H9 (cell line): ENCODE measurements around the gene STEAP2. TPM values are rescaled to one million over a fixed set of nuclear protein-coding genes. Genes with fewer than 3 reads are reported as not detected.

Experiments
- DNase-seq: peaks from one replicate; pipeline ENCODE4 v3.0.0-alpha.2; 2017
- H2AFZ ChIP-seq: one replicate; pipeline ENCODE4 v1.6.1; 2013; ENCODE audit warnings: mild to moderate bottlenecking, low read length, control low read depth, moderate library complexity
- H2AK5ac ChIP-seq: 2 replicates; pipeline ENCODE4 v1.6.1; 2013; ENCODE audit warnings: low read length, control low read depth, mixed read lengths; ENCODE audit not compliant: insufficient read length
- H2BK120ac ChIP-seq: one replicate; pipeline ENCODE4 v1.6.1; 2013; ENCODE audit warnings: low read depth, mild to moderate bottlenecking, low read length, control low read depth, inconsistent platforms; ENCODE audit not compliant: poor library complexity, severe bottlenecking
- H2BK12ac ChIP-seq: 2 replicates; pipeline ENCODE4 v1.6.1; 2013; ENCODE audit warnings: low read length, control low read depth, mixed read lengths, low read depth; ENCODE audit not compliant: insufficient read length
- H2BK15ac ChIP-seq: 2 replicates; pipeline ENCODE4 v1.6.1; 2013; ENCODE audit warnings: low read depth, low read length, control low read depth
- H2BK20ac ChIP-seq: one replicate; pipeline ENCODE4 v1.6.1; 2013; ENCODE audit warnings: low read depth, mild to moderate bottlenecking, low read length, control low read depth, inconsistent platforms; ENCODE audit not compliant: poor library complexity, severe bottlenecking
- H2BK5ac ChIP-seq: 2 replicates; pipeline ENCODE4 v1.6.1; 2013; ENCODE audit warnings: low read length, control low read depth, mixed read lengths; ENCODE audit not compliant: insufficient read length
- H3K14ac ChIP-seq: 2 replicates; pipeline ENCODE4 v1.6.1; 2013; ENCODE audit warnings: low read length, control low read depth; ENCODE audit not compliant: insufficient read depth
- H3K18ac ChIP-seq: 2 replicates; pipeline ENCODE4 v1.6.1; 2013; ENCODE audit warnings: low read depth, mild to moderate bottlenecking, mixed read lengths, low read length, control low read depth; ENCODE audit not compliant: insufficient read length
- H3K23ac ChIP-seq: 2 replicates; pipeline ENCODE4 v1.6.1; 2013; ENCODE audit warnings: low read length, control low read depth, mixed read lengths, low read depth; ENCODE audit not compliant: insufficient read length
- H3K23me2 ChIP-seq: 2 replicates; pipeline ENCODE4 v1.6.1; 2013; ENCODE audit warnings: low read depth, mild to moderate bottlenecking, mixed read lengths, low read length, control low read depth; ENCODE audit not compliant: insufficient read length, poor library complexity, severe bottlenecking
- H3K27ac ChIP-seq: 2 replicates; pipeline ENCODE4 v1.5.1; 2013; ENCODE audit warnings: low read length, control low read depth, mixed read lengths, low read depth; ENCODE audit not compliant: insufficient read length
- H3K27me3 ChIP-seq: 2 replicates; pipeline ENCODE4 v1.6.1; 2013; ENCODE audit warnings: low read length, control low read depth, inconsistent platforms; ENCODE audit not compliant: insufficient read depth
- H3K4ac ChIP-seq: 2 replicates; pipeline ENCODE4 v1.6.1; 2013; ENCODE audit warnings: low read depth, mild to moderate bottlenecking, control low read depth, inconsistent platforms, low read length, moderate library complexity
- H3K4me1 ChIP-seq: 2 replicates; pipeline ENCODE4 v1.6.1; 2013; ENCODE audit warnings: low read length, control low read depth, inconsistent platforms; ENCODE audit not compliant: insufficient read depth
- H3K4me2 ChIP-seq: 2 replicates; pipeline ENCODE4 v1.6.1; 2013; ENCODE audit warnings: low read length, control low read depth, mixed read lengths; ENCODE audit not compliant: insufficient read length, insufficient read depth
- H3K56ac ChIP-seq: 2 replicates; pipeline ENCODE4 v1.6.1; 2013; ENCODE audit warnings: low read depth, mild to moderate bottlenecking, mixed read lengths, low read length, control low read depth; ENCODE audit not compliant: insufficient read length
- H3K79me1 ChIP-seq: 2 replicates; pipeline ENCODE4 v1.6.1; 2013; ENCODE audit warnings: low read depth, mild to moderate bottlenecking, moderate library complexity, low read length, control low read depth, inconsistent platforms; ENCODE audit not compliant: insufficient read depth, poor library complexity, severe bottlenecking
- H3K79me2 ChIP-seq: 2 replicates; pipeline ENCODE4 v1.6.1; 2013; ENCODE audit warnings: low read length, control low read depth, inconsistent platforms; ENCODE audit not compliant: insufficient read depth
- H3K9ac ChIP-seq: 2 replicates; pipeline ENCODE4 v1.6.1; 2013; ENCODE audit warnings: low read length, control low read depth, mixed read lengths; ENCODE audit not compliant: insufficient read length; ENCODE audit errors: extremely low read depth
- H3K9me3 ChIP-seq: one replicate; pipeline ENCODE4 v1.6.1; 2013; ENCODE audit warnings: low read depth, low read length, inconsistent platforms; ENCODE audit not compliant: control insufficient read depth
- H3T11ph ChIP-seq: one replicate; pipeline ENCODE4 v1.6.1; 2013; ENCODE audit warnings: mild to moderate bottlenecking, low read length, control low read depth, inconsistent platforms
- H4K20me1 ChIP-seq: one replicate; pipeline ENCODE4 v1.6.1; 2013; ENCODE audit not compliant: control insufficient read depth, insufficient read length, insufficient read depth
- H4K5ac ChIP-seq: 2 replicates; pipeline ENCODE4 v1.6.1; 2013; ENCODE audit warnings: low read depth, mild to moderate bottlenecking, mixed read lengths, low read length, control low read depth; ENCODE audit not compliant: insufficient read length
- H4K8ac ChIP-seq: replicated peaks from 2 replicates; pipeline ENCODE4 v1.6.1; 2013; ENCODE audit warnings: low read length, control low read depth, mixed read lengths, low read depth; ENCODE audit not compliant: insufficient read length
- H4K91ac ChIP-seq: 2 replicates; pipeline ENCODE4 v1.6.1; 2013; ENCODE audit warnings: low read depth, mild to moderate bottlenecking, moderate library complexity, mixed read lengths, low read length, control low read depth; ENCODE audit not compliant: insufficient read length
- H3K27ac Mint-ChIP-seq, 3 experiments: 2 replicates in 2 of 3; 3 replicates in 1 of 3; pipeline ENCODE4 v1.8.0; 2020 to 2021; ENCODE audit warnings: mixed read lengths in 3 of 3, mild to moderate bottlenecking in 1 of 3, moderate library complexity in 1 of 3
- H3K27me3 Mint-ChIP-seq: 2 replicates; pipeline ENCODE4 v1.8.0; 2021; ENCODE audit warnings: low read depth, mild to moderate bottlenecking, moderate library complexity, mixed read lengths
- H3K36me3 Mint-ChIP-seq, 3 experiments: 2 replicates in 2 of 3; 3 replicates in 1 of 3; pipeline ENCODE4 v1.8.0; 2020 to 2021; ENCODE audit warnings: low read depth in 3 of 3, mixed read lengths in 3 of 3; ENCODE audit not compliant: insufficient read depth in 1 of 3
- H3K4me1 Mint-ChIP-seq, 2 experiments: 2 replicates each; pipeline ENCODE4 v1.8.0; 2020; ENCODE audit warnings: mixed read lengths in 2 of 2
- H3K4me3 Mint-ChIP-seq, 2 experiments: 2 replicates in 1 of 2; 3 replicates in 1 of 2; pipeline ENCODE4 v1.8.0; 2020 to 2021; ENCODE audit warnings: mild to moderate bottlenecking in 2 of 2, mixed read lengths in 2 of 2, moderate library complexity in 1 of 2
- H3K9me3 Mint-ChIP-seq, 2 experiments: 2 replicates in 1 of 2; 3 replicates in 1 of 2; pipeline ENCODE4 v1.8.0; 2020; ENCODE audit warnings: mild to moderate bottlenecking in 2 of 2, mixed read lengths in 2 of 2, moderate library complexity in 1 of 2
- WGBS: extraction: QIAGEN DNeasy Blood & Tissue Kit; methylation state at CpG from one replicate; pipeline ENCODE4 v1.1.7; 2013; ENCODE audit warnings: missing lambda C conversion rate, low lambda C conversion rate, mixed read lengths; ENCODE audit not compliant: insufficient read length; ENCODE audit errors: extremely low coverage; 5-methylcytosine and 5-hydroxymethylcytosine counted together
- total RNA-seq: library from RNA; stranded (reverse); gene quantifications from 2 replicates; pipeline ENCODE4 v1.2.1, GENCODE V29; 2021
- TF ChIP-seq, protein P1 (sequence below): fragments of 200-600 bp; sonication (generic); conservative IDR thresholded peaks from 3 replicates; pipeline ENCODE4 v1.8.0; 2021; ENCODE audit warnings: antibody characterized with exemption, mild to moderate bottlenecking

The STEAP2 gene
- total RNA-seq, 1 experiment from 2014 or later = 6.7 TPM

DNA sequence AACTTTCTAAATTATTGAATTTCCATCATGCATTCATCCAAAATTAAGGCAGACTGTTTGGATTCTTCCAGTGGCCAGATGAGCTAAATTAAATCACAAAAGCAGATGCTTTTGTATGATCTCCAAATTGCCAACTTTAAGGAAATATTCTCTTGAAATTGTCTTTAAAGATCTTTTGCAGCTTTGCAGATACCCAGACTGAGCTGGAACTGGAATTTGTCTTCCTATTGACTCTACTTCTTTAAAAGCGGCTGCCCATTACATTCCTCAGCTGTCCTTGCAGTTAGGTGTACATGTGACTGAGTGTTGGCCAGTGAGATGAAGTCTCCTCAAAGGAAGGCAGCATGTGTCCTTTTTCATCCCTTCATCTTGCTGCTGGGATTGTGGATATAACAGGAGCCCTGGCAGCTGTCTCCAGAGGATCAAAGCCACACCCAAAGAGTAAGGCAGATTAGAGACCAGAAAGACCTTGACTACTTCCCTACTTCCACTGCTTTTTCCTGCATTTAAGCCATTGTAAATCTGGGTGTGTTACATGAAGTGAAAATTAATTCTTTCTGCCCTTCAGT, 25.3 kb downstream of the STEAP2 start:
- H3K4me1 Mint-ChIP-seq = peaks cover under 1 to 3% of the 10 kb centered on the region in 2 experiments; a peak in 2 of 4 replicates
- Histone ChIP-seq H3K27ac (no peak overlapping the region), H3K9me3 (no peaks in the 10 kb centered on the region), H2BK15ac (no peak overlapping the region), H2BK5ac (no peak overlapping the region), H3K23ac (no peak overlapping the region), H2AFZ (no peak overlapping the region), H3K27me3 (no peaks in the 10 kb centered on the region), H2BK120ac (no peak overlapping the region), H2AK5ac (no peak overlapping the region), H2BK20ac (no peak overlapping the region), H3K79me2 (no peaks in the 10 kb centered on the region), H3K56ac (no peak overlapping the region), H4K5ac (no peak overlapping the region), H3K4ac (no peak overlapping the region), H3K79me1 (no peaks in the 10 kb centered on the region), H4K20me1 (no peaks in the 10 kb centered on the region), H3K18ac (no peak overlapping the region), H3K4me2 (no peak overlapping the region), H3K14ac (no peak overlapping the region), H3K9ac (no peak overlapping the region), H2BK12ac (no peak overlapping the region), H4K8ac (no peak overlapping the region), H3T11ph (no peak overlapping the region), H3K4me1 (no peaks in the 10 kb centered on the region), H3K23me2 (no peaks in the 10 kb centered on the region), H4K91ac (no peak overlapping the region)
- H3K9me3 Mint-ChIP-seq = no peaks in the 10 kb centered on the region
- H3K4me3 Mint-ChIP-seq = no peak overlapping the region
- WGBS = no CpG with 5 or more reads among the region's 1 CpG
- H3K27ac Mint-ChIP-seq = no peak overlapping the region
- no peaks in the 10 kb centered on the region; a peak in 1 of 7 replicates for H3K36me3 Mint-ChIP-seq
- TF ChIP-seq, protein P1, sequence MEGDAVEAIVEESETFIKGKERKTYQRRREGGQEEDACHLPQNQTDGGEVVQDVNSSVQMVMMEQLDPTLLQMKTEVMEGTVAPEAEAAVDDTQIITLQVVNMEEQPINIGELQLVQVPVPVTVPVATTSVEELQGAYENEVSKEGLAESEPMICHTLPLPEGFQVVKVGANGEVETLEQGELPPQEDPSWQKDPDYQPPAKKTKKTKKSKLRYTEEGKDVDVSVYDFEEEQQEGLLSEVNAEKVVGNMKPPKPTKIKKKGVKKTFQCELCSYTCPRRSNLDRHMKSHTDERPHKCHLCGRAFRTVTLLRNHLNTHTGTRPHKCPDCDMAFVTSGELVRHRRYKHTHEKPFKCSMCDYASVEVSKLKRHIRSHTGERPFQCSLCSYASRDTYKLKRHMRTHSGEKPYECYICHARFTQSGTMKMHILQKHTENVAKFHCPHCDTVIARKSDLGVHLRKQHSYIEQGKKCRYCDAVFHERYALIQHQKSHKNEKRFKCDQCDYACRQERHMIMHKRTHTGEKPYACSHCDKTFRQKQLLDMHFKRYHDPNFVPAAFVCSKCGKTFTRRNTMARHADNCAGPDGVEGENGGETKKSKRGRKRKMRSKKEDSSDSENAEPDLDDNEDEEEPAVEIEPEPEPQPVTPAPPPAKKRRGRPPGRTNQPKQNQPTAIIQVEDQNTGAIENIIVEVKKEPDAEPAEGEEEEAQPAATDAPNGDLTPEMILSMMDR = no peak
- H3K27me3 Mint-ChIP-seq = no peaks in the 10 kb centered on the region
- DNase-seq = no peak
